Kidney capillary endothelial cell (primary cell): ENCODE data around the gene PSMG1.

ENCODE experiments used
- DNase-seq: peaks from one replicate; pipeline ENCODE4 v3.0.0-alpha.2; 2018; ENCODE audit warnings: low spot score

PSMG1 gene

DNA sequence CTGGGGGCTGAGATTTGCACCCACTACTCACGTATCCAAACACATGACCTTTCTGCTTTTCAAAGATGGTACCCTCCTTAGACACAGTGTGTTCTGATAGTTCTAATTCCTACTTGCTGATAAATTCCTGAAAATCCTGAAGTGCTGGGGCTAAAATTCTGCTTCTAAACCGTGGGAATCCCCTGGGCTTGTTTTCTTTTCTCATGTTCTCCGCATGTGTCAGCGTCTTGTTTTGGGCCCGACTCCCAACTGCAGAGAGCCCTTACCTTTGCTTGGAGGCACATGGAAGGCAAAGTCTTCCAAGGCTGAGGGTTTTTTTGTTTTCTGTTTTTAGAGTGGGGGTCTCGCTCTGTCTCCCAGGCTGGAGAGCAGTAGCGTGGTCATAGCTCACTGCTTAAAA, 27.2 kb downstream of the PSMG1 start:
- DNase-seq, result no peak

DNA sequence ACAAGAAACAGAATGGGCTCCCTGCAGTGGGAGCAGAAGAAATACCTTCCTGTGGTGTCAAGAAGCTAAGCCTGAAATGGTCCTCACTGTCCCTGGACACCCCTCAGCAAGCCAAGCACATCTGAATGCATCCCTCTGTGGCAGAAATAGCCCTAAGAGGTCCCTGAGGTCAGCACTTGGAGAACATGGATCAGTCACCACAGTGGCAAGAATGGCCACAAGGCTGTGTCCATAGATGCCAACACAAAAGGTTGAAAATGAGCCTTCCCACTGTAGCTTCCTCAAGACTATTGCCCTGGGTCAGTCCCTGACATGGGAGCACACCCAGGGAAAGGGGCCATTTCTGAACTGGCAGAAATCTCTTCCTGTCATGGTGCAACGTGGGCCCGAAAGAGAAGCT, 27.7 kb downstream of the PSMG1 start:
- no peak for DNase-seq

DNA sequence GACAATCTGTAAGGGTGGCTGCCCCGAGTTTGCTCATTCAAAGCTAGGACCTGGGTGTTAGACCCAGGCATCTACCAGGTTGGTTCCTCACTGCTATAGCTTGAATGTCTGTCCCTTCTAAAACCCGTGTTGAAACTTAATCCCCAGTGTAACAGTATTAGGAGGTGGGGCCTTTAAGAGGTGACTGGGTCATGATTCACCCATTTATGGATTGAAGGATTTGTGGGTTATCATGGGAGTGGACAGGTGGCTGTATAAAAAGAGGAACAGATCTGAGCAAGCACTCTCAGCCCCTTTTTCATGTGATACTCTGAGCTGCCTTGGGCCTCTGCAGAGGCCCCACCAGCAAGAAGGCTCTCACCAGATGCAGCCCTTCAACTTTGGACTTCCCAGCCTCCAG, 29.4 kb downstream of the PSMG1 start:
- no peak for DNase-seq

DNA sequence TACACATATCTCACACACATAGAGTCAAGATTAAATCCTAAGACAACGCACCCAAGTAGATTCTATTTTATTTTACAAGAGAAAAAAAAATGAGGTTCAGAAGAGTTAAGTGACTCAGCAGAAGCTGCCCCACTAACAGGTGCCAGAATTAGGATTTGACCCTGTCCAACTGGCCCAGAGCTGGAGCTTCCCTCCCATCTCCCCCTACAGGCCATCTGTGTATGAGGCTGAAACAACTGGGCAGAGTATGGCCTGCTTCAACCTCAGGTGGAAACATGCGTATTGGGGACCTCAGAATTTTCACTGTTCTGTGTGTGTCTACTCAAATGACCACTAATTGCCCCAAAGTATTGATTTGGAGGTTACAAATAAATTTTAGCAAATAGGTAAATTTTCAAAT, 29.9 kb downstream of the PSMG1 start:
- no peak for DNase-seq

DNA sequence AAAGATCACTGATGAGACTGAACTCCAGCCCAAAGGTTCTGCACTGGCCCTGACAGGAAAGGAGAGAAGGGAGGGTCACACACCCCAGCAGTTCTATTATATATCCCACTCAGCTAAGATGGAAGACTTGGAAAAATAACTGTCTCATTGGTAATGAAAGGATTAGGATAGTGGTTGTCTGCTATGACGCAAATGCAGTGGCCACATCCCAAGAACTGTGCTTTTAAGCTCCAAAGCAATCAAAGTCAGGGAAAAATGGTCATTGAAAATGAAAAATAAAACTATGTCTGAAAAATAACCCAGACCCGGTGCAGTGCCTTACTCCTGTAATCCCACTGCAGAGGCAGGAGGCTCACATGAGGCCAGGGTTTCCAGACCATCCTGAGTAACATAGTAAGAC, 31.0 kb downstream of the PSMG1 start:
- DNase-seq, result no peak

DNA sequence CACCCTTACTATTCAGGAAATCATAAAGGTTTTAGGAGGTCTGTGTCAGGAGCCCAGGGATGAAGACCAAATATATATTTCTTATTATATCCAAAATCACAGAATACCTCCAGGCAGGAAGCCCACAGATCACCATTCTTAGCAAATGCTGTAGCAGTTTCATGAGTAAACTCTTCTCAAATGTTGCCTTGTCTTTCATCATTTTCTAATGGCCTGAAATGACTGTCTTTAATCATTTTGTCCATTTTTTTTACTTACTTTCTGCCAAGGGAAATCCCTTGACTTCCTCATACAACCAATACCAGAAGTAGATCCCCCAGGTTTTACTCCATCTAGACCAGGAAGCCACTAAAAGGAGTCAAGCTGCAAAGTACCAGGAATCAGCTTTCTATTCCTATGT, 32.4 kb downstream of the PSMG1 start:
- DNase-seq, result no peak

DNA sequence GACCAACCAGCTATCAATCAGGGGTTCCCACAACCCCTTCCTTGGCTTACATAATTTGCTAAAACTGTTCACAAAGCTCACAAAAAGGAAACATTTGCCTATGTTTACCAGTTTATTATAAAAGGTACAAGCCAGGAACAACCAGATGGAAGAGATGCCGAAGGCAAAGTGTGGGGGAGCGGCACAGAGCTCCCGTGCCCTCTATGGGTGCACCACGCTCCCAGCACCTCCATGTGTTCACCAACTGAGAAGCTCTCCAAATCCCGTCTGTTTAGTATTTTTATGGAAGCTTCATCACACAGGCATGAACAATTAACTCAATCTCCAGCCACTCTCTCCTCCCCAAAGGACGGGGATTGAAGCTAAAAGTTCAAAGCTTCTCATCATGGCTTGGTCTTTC, 32.9 kb downstream of the PSMG1 start:
- DNase-seq, result no peak

DNA sequence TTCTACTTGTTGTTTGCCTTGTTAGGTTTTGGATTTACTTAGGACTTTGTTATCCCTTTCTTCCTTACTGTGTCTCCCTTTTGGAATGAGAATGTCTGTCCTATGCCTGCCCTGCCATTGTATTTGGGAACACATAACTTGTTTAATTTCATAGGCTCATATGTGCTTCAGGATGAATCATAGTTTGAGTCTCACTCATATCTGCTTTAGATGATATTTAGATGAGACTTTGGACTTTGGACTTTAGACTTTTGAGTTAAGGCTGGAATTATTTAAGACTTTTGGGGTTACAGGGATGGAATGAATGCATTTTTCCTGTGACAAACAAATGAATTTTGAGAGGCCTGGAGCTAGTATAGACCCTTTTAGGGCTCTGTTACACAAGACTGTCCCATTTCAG, 33.4 kb downstream of the PSMG1 start:
- no peak for DNase-seq

DNA sequence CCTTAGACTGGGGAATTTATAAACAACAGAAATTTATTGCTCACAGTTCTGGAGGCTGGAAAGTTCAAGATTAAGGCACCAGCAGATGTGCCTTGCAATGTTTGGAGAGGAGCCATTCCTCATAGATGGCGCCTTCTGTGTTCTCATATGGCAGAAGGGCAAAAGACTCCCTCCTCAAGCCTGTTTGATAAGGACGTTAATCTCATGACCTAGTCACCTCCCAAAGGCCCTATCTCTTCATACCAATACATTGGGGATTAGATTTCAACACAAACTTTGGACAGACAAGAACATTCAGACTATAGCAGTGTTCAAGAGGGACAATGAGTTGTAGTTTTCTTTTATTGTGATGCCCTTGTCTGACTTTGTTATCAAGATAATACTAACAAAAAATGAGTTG, 34.3 kb downstream of the PSMG1 start:
- no peak for DNase-seq

DNA sequence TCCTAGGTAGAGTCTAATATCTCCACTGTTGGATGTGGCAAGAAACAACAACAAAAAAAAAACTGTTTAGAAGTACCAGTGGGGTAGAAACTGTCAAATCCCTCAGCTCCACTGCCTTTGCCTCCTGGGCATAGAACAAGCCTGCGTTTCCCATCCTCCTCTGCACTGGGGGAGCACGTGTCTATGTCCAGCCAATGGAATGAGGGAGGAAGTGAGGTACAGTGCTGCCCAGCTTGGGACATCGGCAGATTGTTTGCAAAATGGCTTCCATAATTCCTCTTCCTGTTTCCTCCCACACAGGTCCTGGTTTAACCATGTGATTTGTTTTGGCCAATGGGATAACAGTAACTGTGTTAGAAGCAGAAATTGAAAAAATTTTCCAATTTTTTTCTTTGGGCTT, 39.1 kb downstream of the PSMG1 start:
- DNase-seq, result no peak

DNA sequence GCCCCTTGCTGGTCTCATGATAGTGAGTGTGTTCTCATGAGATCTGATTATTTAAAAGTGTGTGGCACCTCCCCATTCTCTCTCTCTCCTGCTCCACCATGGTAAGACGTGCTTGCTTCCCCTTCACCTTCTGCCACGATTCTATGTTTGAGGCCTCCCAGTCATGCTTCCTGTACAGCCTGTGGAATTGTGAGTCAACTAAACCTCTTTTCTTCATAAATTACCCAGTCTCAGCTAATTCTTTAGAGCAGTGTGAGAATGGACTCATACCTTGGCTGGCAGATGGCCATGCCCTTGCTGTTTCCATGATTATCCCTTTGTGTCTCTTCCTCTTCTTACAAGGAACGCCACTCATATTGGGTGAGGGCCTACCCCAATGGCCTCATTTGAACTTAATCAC, 40.3 kb downstream of the PSMG1 start:
- DNase-seq, result peak; percentile 32

DNA sequence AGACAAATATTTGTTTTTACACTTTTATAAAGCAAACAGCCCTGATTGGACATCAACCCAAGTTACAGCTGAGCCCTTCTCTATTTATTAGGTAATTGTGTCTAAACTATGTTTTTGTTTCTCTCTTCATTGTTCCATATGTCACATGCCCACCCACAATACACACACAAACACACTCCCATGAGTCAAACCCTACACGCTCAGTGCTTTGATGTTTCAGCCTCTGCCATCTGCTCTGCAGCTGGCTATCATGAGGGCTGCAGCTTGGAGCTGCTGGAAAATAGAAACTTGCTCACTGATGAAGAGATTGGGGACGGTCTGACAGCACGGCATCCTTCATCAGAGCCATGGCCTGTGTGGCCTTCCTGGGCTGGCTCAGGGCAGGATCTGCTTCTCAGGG, 41.7 kb downstream of the PSMG1 start:
- DNase-seq, result no peak

DNA sequence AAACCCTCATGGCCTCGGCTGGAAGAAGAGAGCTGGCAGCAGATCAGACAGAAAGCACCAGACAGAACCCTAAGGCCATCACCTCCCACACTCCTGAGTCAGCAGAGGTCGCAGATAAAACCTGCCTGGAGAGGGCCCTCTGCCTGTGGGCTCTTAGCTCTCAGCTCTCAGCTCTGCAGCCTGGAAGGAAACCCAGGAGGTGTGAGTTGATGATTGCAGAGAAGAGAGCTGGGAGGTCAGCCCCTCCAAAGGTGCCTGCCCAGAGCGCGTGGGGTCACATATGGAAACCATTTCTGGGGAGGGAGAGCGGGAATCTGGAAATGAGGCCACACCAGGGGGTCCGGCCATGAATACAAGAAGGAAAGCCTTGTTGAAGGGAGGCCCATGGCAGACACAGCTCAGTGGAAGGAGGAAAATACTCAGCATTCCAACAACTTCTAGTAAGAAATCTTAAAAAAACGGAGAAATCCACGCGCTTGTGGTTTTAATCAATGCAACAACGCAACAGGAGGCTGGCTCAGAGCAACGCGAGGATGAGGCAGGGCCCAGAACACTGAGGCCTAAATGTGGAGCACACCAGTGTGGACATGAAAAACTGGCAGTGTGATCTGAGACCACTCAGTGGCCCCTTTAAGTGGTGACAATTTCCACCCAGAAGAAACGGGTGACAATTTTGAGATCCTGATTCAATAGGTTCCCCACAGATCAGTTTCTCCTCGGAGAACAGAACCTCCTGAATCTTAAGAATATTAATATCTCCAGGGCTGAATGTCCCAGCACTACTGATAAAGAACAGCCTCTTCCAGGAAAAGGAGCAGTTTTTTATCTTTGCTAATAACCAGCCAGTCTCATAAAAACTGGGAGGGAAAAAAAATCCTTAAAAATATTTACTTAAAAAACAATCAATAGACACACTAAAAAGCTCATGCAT, 45.7 kb downstream of the PSMG1 start:
- no peak for DNase-seq

DNA sequence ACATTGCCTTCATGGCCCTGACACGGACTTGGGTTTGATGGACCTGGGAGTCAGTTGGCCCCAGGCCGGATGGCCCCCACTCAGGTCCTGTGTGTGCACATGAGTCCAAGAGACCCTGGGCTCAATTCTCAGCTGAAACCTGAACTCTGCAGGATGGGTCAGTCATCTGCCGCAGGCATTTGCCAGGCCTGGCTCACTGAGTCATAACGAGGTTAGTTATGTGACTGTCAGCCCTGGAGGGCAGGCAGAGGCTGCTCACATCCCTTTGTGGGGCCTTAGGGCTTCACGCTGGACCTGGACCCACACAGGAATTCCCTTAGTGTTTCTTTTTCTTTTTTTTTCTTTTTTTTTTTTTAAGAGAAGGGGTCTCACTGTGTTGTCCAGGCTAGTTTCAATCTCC, 46.5 kb downstream of the PSMG1 start:
- no peak for DNase-seq

DNA sequence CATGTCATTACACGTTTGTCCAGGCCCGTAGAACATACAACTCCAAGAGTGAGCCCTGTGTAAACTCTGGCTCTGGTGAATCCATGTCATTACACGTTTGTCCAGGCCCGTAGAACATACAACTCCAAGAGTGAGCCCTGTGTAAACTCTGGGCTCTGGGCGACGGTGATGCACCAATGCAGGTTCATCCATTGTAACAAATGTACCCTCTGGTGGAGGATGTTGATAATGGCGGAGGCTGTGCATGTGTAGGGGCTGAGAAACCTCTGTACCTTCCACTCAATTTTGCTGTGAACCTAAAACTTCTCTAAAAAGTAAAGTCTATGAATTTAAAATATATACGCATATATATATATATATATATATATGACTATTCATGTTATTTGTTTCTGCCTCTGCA, 47.1 kb downstream of the PSMG1 start:
- DNase-seq, result peak; percentile 60

DNA sequence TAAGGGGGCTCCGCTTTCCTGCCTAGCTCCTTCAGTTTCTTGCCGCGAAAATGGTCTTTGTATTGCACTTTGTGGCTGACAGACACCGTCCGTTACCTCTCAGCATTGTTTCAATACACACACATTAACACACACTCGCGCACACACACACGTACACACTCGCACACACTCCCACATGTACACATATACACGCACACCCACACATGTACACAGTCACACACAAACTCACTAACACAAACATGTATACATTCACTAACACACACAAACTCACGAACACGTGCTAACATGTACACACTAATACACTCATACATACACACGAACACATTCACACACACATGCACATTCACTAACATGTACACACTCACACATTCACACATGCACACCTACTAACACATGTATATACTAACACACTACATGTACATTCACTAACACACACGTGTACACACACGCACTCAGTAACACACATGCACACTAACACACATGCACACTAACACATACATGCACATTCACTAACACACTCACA, 48.9 kb downstream of the PSMG1 start:
- DNase-seq, result no peak

DNA sequence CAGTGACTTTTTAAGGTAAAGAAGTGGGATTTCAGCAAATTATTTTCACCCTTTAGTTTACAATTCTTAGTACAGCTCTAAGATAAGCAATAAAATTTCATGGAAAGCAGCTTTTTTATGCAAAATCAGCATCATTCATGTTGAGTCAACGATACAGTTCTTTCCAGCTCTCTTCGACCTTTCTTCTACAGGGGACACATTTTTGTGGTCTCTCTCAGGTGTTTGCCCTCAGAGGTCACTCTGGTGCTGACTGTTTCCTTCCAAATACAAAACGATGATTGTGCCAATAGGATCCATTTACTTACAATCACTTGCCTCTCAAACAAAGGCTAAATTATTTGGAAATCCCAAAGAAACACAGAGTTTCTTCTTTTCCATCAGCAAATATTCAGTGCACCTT, 51.0 kb downstream of the PSMG1 start:
- no peak for DNase-seq

DNA sequence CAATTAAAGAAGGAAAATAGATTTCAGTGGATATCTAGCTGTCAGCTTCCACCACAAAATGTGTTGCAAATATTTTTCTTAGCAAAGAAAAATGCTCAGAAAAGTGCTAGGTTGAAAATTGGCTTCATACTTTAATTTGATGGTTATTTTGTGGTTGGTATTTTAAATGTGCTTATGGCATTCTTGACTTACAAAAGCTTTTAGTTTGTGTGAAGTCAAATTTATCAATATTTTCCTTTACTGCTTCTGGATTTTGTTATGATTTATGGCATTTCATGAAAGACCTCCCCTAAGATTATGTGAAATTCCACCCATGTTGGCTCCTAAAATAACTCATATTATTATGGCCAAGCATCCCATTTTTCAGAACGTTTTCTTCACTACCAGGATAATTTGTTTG, 51.5 kb downstream of the PSMG1 start:
- no peak for DNase-seq

DNA sequence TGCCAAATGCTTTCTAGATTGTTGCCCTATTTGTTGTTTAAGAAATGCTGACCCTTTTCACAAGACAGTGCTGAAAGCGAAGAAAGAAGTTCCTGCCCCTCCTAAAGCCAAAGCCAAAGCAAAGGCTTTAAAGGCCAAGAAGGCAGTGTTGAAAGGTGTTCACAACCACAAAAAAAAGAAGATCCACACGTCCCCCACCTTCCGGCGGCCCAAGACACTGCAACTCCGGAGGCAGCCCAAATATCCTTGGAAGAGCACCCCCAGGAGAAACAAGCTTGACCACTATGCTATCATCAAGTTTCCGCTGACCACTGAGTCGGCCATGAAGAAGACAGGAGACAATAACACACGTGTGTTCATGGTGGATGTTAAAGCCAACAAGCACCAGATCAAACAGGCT, 55.7 kb downstream of the PSMG1 start:
- no peak for DNase-seq

DNA sequence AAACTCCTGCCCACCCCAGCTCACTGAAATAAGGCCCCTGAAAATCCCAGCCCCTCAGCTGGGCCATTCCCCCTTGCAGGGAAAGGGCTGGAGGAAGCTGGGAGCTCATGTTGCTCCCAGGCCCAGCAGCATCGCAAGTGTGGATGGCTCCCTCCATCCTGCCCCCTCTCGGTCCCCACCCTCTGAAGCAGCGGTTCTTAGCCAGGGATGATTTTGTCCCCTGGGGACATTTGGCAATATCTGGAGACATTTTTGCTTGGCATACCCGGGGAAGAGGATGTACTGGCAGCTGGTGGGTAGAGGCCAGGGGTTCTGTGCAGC, 56.8 kb downstream of the PSMG1 start:
- no peak for DNase-seq

DNA sequence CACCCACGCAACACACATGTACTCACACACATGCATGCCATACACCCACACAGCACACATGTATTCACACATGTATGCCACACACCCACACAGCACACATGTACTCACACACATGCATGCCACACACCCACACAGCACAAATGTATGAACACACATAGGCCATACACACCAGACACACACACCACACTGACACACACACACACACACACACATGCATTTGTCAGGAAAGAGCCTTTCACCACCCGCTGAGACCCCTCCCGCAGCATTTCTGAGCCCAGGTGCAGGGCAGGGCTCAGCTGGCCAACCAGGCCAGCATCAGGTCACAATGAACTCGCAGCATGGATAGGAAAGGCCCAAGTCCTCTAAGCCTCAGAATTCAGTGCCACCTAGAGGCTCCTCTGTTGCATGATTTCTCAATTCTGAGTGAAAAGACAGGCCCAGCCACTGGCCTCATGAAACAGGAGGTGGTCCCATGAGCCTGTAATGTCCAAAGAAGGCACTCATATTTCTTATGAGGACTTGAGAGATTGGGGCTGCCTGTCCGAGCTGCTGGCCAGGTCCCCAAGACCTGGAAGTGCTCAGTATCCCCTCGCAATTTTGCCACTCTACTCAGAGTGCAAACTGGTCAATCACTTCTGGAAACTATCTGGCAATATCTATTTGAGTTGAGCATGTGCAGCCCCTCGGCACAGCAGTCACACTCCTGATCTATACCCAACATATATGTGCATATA, 57.3 kb downstream of the PSMG1 start:
- DNase-seq, result peak; percentile 78
